GM19397 (cell line): ENCODE measurements around the gene RRP1.
A peak's percentile ranks its signal among the peaks of the same experiment; 100 is the strongest.

ENCODE experiments used
- ATAC-seq: cut with Tn5 transposase; IDR thresholded peaks from one replicate; pipeline ENCODE4 v1.9.1; 2021; ENCODE audit warnings: mild to moderate bottlenecking, moderate library complexity; ENCODE audit not compliant: unreplicated experiment

Gene RRP1

GRCh38 chr21:43800124-43800523, 10.7 kb downstream of the RRP1 start:
- no peak for ATAC-seq

- ATAC-seq: no peak
These were observed 11.2 kb downstream of the RRP1 start for GRCh38 chr21:43800566-43800965.

- no peak for ATAC-seq
These were observed 11.8 kb downstream of the RRP1 start for GRCh38 chr21:43801006-43801783.

- no peak for ATAC-seq
These were observed 13.4 kb downstream of the RRP1 start for GRCh38 chr21:43802713-43803313.

- no peak for ATAC-seq
These were observed 14.4 kb downstream of the RRP1 start for GRCh38 chr21:43803558-43804300.

GRCh38 chr21:43805275-43805800, 16.0 kb downstream of the RRP1 start:
- ATAC-seq: peak; percentile 75

- no peak for ATAC-seq
These were observed 16.8 kb downstream of the RRP1 start for GRCh38 chr21:43806017-43806710.

GRCh38 chr21:43808367-43808766, 19.0 kb downstream of the RRP1 start:
- no peak for ATAC-seq

- no peak for ATAC-seq
These were observed 19.5 kb downstream of the RRP1 start for GRCh38 chr21:43808832-43809251.

GRCh38 chr21:43809346-43809799, 20.0 kb downstream of the RRP1 start:
- ATAC-seq: no peak

- no peak for ATAC-seq
These were observed 20.6 kb downstream of the RRP1 start for GRCh38 chr21:43809853-43810504.

GRCh38 chr21:43810505-43811261, 21.3 kb downstream of the RRP1 start:
- no peak for ATAC-seq

GRCh38 chr21:43811262-43812105, 22.1 kb downstream of the RRP1 start:
- no peak for ATAC-seq

- no peak for ATAC-seq
These were observed 22.9 kb downstream of the RRP1 start for GRCh38 chr21:43812139-43812821.

- no peak for ATAC-seq
These were observed 23.7 kb downstream of the RRP1 start for GRCh38 chr21:43812957-43813655.

- no peak for ATAC-seq
These were observed 24.2 kb downstream of the RRP1 start for GRCh38 chr21:43813656-43813980.

GRCh38 chr21:43814215-43815106, 25.1 kb downstream of the RRP1 start:
- ATAC-seq: no peak
